Lung microvascular endothelial cell (primary cell): ENCODE measurements around the gene PDLIM1. TPM values are rescaled to one million over a fixed set of nuclear protein-coding genes. Genes with fewer than 3 reads are reported as not detected.
A peak's percentile ranks its signal among the peaks of the same experiment; 100 is the strongest.
"Not testable (repeated sequence)": the region's sequence is repeated elsewhere in the genome, so short reads cannot be mapped to it uniquely, and the experiment has no call there.

ENCODE experiments used
- DNase-seq, 2 donors: peaks; one replicate each; pipeline versions ENCODE4 v3.0.0 to v3.0.0-alpha.2; 2010; ENCODE audit warnings: low read depth in 2 of 2
- total RNA-seq: library from RNA; depleted of rRNA; stranded (reverse); fragments of >200 nt; gene quantifications from 2 replicates; pipeline ENCODE4 v1.2.1, GENCODE V29; 2014

Gene PDLIM1
- total RNA-seq, 1 donor from 2014 or later, result 93.7 TPM

DNA sequence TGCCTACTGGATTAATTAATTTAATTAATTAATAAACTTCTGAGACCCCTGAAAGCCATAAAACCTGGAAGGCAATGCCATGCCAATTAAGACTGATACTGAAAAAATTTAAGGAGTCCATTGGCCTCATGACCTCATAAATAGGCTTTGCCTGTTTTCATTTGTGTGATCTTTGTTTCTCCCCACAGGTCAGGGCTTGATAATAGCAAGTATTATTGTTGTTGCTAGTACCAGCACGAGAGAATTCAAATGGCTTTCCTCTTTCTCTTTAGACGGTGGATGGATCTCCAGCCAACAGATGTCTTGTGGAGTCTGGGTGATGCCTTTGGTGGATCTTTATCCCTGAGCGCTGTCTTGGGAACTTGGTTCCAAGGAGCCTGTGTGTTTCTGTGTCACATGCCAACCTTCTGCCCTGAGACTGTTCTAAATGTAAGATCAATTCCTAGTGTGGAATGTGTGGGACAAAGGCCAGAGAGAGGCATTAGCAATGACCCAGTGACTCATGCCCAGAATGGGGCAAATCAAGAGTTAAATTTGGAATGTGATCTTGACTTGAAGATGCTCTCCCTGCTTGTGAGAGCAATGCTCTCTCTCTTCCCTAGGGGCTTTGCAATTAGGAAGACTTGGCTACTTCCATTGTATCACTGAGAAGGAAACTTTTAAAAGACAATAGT is 79.1 kb downstream of the PDLIM1 start:
- no peak for DNase-seq

DNA sequence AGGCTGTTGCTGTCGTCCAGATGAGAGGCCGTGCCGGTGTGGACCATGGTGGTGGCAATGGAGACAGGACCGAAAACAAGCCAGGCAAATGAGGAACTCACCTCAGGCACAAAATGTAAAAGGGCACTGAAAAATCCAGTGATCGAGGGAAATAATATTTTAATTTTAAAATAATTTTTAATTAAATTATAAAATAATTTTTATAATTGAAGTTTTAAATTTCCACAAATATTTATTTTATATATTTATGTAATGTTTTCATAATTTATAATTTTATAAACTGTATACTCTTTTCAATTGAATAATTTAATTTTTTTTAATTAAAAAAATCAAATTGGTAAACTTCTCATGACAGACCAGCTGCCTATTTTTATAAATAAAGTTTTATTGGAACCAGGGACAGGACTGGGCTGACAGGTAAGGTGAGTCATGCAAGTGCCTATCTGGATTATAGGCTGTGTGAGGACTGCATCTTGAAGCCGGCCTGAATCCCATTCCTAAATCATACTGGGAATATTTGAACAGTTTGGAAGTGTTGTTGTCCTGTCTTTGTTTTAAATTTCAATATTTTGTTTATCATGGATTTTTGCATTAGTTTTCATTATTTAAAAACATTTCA is 81.2 kb downstream of the PDLIM1 start:
- DNase-seq, result no peak

DNA sequence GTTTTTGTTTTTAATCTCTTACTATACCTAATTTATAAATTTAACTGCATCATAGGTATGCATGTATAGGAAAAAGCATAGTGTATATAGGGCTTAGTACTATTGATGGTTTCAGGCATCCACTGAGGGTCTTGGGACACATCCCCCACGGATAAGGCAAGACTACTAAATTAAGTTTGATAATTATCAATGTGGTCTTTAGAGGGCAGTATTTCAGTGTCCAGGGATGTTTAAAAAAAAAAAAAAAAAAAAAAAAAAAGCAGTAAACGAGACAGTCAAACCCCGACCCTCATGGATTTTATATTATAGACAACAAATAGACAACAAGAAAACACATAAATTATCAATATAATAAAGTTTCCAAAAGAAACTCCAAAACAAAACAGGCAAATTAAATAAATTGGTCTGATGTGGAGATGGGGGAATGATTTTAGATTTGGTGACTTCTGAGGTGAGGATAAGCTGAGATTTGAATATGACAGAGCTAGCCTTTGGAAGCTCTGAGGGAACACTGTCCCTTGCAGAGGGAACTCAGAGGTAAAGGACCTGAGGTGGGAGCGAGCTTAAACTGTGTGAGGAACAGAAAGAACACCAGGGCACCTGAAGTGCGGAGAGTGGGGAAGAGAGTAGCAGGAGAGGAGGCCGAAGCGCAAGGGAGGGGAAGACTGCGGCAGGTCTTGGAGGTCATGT is 82.0 kb downstream of the PDLIM1 start:
- DNase-seq, result peak; percentile 17 to 35

DNA sequence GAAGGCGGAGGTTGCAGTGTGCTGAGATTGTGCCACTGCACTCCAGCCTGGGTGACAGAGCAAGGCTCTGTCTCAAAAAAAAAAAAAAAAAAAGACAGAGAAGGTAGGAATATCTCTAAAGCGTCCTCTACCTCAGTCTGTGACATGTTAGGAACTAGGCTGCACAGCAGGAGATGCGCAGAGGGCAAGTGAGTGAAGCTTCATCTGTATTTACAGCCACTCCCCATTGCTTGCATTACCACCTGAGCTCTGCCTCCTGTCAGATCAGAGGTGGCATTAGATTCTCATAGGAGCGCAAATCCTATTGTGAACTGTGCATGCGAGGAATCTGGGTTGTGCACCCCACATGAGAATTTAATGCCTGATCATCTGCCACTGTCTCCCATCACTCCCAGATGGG is 87.9 kb downstream of the PDLIM1 start:
- not testable (repeated sequence) for DNase-seq

DNA sequence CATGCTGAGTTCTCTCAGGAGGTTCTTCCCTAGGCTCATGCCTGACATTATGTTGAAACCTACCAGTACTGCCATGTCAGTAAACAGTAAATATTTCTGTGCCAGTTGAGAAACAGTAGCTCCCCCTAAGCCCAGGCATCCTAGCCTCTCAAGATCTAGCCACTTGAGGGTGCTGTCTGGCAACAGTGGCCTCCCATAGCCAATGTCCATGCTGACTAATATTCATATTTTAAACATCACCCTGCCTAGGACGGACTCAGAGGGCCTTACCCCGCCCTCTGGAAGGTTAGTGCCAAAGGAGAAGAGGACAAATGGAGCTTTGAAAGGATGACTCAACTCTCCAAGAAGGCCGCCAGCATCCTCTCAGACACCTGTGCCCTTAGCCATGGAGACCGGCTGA is 89.1 kb downstream of the PDLIM1 start:
- DNase-seq, result peak in 1 of 2 donors; percentile 52

DNA sequence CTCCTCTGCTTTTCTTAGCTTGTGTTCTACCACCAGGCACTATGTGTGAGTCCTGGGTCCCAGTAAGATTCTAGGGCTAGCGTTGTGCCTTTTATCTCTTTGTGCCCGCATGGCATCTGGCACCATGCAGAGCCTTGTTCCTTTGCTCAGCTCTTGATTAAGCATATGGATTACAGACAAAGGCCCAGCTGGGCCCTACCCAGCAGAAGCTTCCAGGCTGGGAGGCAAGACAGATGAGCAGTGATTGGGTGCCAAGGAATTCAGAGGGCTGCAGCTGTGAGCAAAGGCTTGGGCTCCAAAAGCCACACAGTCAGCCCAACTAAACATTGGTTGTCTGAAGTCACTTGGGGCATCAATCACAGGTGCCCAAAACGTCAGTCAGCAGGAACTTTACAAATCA is 94.8 kb downstream of the PDLIM1 start:
- DNase-seq, result no peak

DNA sequence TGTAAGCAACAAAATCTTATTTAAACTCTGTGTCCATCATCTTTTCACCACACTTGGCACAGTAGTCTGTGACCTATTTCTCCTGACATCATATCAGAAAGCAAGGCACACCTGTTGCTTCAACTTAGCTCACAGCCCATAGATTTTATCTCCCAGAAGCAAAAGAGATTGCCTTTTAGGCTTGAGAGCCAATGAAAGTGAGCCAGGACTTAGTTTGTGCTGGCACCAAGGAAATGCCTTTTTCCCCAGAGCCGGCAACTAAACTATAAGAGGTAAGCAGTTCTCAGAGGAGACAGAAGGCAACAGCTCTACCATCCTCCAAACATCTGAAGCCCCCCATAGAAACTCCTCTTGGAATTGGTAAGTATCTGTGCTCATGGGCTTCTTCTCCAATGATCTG is 96.9 kb downstream of the PDLIM1 start, which contains the start of gene ACSM6:
Gene ACSM6, plus strand, starts transcription at position 295 of the 400 bp plus-strand sequence. CDS start 248 bp downstream, outside the sequence.
- no peak for DNase-seq

DNA sequence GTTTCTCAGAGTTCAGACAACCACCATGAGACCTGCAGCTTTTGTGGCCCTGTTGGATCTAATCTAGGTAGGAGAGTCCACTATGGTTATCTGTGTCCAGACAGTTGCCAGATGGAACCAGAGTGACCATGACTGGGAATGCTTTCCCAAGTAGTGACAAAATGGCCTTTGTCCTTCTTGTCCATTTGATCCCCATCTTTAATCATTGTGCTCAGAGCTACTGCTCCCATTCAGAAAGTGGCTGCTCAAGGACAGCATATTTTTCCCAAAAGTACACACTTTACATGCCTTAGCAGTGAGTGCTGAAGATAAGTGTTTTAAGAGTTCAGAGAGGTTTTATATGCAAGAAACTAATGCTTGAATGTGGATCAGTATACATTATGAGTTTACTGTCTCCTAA is 102.2 kb downstream of the PDLIM1 start:
- no peak for DNase-seq

DNA sequence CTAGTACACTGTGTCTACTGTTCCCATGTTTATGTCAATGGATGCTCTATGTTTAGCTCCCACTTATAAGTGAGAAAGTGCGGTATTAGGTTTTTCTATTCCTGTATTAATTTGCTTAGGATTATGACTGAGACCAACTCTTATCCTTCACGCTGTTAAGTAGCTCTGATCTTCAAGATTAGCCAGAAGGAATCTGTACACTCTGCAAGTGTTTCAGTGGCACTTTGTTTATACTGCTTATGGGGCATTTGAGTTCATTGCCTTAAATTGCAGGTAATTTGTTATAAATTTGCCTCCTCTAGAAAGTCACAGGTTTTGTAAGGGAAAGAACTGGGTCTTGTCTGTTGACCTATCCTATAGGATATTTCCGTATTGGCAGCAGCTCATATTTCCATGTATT is 103.2 kb downstream of the PDLIM1 start:
- no peak for DNase-seq

Other genes with a start within 250 kb of the PDLIM1 start
- under 0.01 TPM in 1 of 2 replicates, not detected in the other for gene CYP2C8, start 221.5 kb downstream of the PDLIM1 start, total RNA-seq
- not detected in 2 replicates for gene ACSM6, start 96.8 kb downstream of the PDLIM1 start, total RNA-seq